Tibial artery (tissue), 4 donors: ENCODE measurements around the gene SNAP91.
"Not testable (repeated sequence)": the region's sequence is repeated elsewhere in the genome, so short reads cannot be mapped to it uniquely, and the experiment has no call there.

Experiments used
- DNase-seq, 2 donors: peaks; one replicate each; pipeline ENCODE4 v3.0.0-alpha.2; 2019
- H3K27ac ChIP-seq, 2 donors: fragments of 200-600 bp; sonication (generic) in 1 of 2; 1 replicate in 1 of 2; 2 replicates in 1 of 2; pipeline ENCODE4 v1.5.1; 2018 to 2019; ENCODE audit warnings: mild to moderate bottlenecking in 1 of 2
- H3K27me3 ChIP-seq, 2 donors: fragments of 200-600 bp; sonication (generic) in 1 of 2; one replicate each; pipeline versions ENCODE4 v1.5.1 to v1.6.0; 2016 to 2019
- H3K36me3 ChIP-seq, 3 donors: fragments of 200-600 bp; sonication (generic) in 2 of 3; one replicate each; pipeline ENCODE4 v1.5.1; 2016 to 2019; ENCODE audit warnings: mild to moderate bottlenecking in 2 of 3
- H3K4me1 ChIP-seq, 4 donors: fragments of 200-600 bp; sonication (generic) in 2 of 4; 1 replicate in 3 of 4; 2 replicates in 1 of 4; pipeline ENCODE4 v1.5.1; 2016 to 2019
- H3K4me3 ChIP-seq, 2 donors: fragments of 200-600 bp; sonication (generic) in 1 of 2; 1 replicate in 1 of 2; 2 replicates in 1 of 2; pipeline ENCODE4 v1.5.1; 2018 to 2019; ENCODE audit warnings: mild to moderate bottlenecking in 2 of 2
- H3K9me3 ChIP-seq, 3 donors: fragments of 200-600 bp; sonication (generic) in 1 of 3; one replicate each; pipeline ENCODE4 v1.5.1; 2016 to 2019
- intact Hi-C: fragments of 100-400 bp; cut with DNase I; formaldehyde crosslinking; loops from one replicate; pipeline ENCODE4 v1.15.0; 2023; ENCODE audit warnings: low total_unique reads
- TF ChIP-seq, protein P1 (sequence below), 2 experiments: fragments of 200-600 bp in 1 of 2; fragments of 450-650 bp in 1 of 2; IDR thresholded peaks; one replicate each; pipeline ENCODE4 v1.5.1; 2017 to 2019; ENCODE audit warnings: antibody characterized with exemption in 2 of 2, mild to moderate bottlenecking in 1 of 2, moderate library complexity in 1 of 2

SNAP91 gene

DNA sequence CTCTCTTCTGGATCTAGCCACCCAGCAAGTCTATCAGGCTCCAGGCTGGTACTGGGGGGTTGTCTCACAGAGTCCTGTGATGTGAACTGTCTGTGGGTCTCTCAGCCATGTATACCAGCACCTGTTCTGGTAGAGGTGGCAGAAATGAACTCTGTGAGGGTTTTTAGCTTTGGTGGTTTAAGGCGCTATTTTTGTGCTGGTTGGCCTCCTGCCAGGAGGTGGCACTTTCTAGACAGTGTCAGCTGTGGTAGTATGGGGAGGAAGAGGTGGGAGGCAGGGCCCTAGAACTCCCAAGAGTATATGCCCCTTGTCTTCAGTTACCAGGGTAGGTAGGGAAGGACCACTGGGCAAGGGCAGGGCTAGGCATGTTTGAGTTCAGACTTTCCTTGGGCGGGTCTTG is 75.8 kb downstream of the SNAP91 start:
- Histone ChIP-seq H3K9me3 (peaks cover 0 to 6% (median 0%) of the 10 kb centered on the region in 3 donors), H3K4me1 (no peaks in the 10 kb centered on the region), H3K4me3 (no peak overlapping the region), H3K27me3 (no peaks in the 10 kb centered on the region), H3K36me3 (no peaks in the 10 kb centered on the region), H3K27ac (no peak overlapping the region)
- intact Hi-C loops, result no loop called here
- TF ChIP-seq, protein P1, sequence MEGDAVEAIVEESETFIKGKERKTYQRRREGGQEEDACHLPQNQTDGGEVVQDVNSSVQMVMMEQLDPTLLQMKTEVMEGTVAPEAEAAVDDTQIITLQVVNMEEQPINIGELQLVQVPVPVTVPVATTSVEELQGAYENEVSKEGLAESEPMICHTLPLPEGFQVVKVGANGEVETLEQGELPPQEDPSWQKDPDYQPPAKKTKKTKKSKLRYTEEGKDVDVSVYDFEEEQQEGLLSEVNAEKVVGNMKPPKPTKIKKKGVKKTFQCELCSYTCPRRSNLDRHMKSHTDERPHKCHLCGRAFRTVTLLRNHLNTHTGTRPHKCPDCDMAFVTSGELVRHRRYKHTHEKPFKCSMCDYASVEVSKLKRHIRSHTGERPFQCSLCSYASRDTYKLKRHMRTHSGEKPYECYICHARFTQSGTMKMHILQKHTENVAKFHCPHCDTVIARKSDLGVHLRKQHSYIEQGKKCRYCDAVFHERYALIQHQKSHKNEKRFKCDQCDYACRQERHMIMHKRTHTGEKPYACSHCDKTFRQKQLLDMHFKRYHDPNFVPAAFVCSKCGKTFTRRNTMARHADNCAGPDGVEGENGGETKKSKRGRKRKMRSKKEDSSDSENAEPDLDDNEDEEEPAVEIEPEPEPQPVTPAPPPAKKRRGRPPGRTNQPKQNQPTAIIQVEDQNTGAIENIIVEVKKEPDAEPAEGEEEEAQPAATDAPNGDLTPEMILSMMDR (IDR thresholded peaks at IDR 0.05), result no peak
- DNase-seq, result no peak

DNA sequence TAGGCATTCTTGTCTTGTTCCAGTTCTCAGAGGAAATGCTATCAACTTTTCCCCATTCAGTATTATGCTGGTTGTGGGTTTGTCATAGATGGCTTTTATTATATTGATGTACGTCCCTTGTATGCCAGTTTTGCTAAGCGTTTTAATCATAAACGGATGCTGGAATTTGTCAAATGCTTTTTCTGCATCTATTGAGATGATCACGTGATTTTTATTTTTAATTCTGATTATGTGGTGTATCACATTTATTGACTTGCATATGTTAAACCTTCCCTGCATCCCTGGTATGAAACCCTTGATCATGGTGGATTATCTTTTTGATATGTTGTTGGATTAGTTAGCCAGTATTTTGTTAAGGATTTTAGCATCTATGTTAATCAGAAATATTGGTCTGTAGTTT is 79.0 kb downstream of the SNAP91 start:
- H3K9me3 ChIP-seq, H3K36me3 ChIP-seq, intact Hi-C loops, H3K27me3 ChIP-seq, H3K4me1 ChIP-seq, DNase-seq, H3K27ac ChIP-seq, H3K4me3 ChIP-seq: not testable (repeated sequence)

DNA sequence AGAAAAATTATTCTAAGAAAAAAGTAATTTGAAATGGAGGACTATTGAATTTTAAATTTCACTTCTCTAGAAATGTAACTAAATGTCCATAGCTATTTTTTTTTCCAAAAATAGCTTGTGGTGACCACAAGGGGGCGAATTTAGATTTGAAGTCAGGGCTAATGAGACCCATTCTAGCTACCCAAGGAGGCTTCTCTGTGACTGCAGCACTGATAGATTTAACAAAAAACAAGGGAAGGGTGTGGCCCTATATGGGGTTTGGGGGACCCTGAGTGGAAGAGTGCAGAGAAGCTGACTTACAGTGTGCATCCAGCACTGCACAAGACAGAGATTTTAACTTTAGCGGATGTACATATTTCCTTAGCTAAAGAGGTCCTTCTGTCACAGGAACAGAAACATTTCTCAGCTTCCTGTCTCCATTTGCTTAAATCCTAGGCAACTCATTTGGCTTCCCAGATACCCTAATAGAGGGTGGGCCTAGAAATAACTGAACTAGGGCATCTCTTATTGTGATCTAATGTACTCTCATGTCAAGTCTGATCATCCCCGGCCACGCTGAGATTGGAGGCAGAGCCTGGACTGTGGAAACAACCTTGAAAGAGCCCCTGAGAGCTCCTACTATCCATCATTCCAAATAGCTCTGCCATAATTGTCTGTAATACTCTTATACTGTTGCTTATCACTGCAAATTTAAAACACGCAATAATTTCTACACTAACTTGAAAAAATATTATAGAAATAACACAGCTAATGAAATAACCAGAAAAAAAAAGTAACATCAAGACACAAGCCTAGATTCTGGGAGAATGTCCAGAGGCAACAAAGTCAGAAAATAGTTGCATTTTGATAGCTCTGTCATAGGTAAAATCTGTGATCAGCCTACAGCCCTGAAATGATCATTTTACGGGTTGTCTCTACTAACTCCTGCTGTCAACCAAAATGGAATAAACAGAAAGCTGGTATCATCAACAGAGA is 93.6 kb downstream of the SNAP91 start:
- H3K36me3 ChIP-seq, result no peaks in the 10 kb centered on the region
- TF ChIP-seq, protein P1 (IDR thresholded peaks at IDR 0.05), result peak; percentile 42 to 45
- no peaks in the 10 kb centered on the region for H3K9me3 ChIP-seq
- no peaks in the 10 kb centered on the region for H3K4me1 ChIP-seq
- intact Hi-C loops, result no loop called here
- DNase-seq, result no peak
- no peak overlapping the region for H3K4me3 ChIP-seq
- H3K27ac ChIP-seq, result no peak overlapping the region
- no peaks in the 10 kb centered on the region for H3K27me3 ChIP-seq

DNA sequence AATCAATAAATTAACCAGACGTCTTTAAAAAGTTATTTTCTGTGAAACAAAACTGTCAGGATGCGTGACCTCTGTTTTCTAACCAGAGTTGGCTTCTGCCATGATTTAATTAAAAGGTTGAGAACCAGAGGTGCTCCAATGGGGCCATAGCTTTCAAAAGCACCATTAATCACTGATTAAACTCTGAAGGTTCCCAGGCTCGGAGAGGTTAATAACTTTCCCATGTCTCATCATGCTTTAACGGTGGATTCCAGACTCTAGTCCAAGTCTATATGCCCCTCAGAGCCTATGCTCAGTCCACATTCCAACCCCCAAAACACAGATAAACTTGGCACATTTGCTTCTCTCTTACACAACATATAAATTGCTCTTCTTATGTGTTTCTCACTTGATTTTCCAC is 95.5 kb downstream of the SNAP91 start:
- TF ChIP-seq, protein P1 (IDR thresholded peaks at IDR 0.05), result no peak
- Histone ChIP-seq H3K27ac (no peak overlapping the region), H3K4me1 (no peaks in the 10 kb centered on the region), H3K27me3 (no peaks in the 10 kb centered on the region), H3K9me3 (no peaks in the 10 kb centered on the region), H3K4me3 (no peak overlapping the region), H3K36me3 (no peaks in the 10 kb centered on the region)
- no peak for DNase-seq
- intact Hi-C loops, result no loop called here

DNA sequence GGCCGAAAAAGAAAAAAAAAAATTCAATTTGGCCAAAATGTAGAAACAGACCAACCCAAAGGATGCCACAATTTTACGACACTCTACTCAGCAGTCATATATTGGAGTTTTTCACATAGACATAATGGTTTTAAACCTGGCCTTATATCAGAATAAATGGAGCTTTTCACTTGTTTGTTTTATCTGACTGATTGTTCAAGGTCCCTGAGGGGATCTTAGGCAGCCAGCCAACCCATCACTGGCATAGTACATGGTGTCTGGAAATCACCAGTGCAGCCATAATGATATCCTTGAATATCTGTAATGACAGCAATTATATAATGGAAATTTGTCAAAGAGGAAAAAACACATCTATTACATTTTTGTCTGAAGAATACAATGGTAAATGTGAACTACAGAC is 99.7 kb downstream of the SNAP91 start:
- DNase-seq, result no peak
- TF ChIP-seq, protein P1 (IDR thresholded peaks at IDR 0.05), result no peak
- no peaks in the 10 kb centered on the region for H3K4me1 ChIP-seq
- H3K9me3 ChIP-seq, result no peaks in the 10 kb centered on the region
- H3K36me3 ChIP-seq, result no peaks in the 10 kb centered on the region
- H3K27me3 ChIP-seq, result no peaks in the 10 kb centered on the region
- H3K27ac ChIP-seq, result no peak overlapping the region
- H3K4me3 ChIP-seq, result no peak overlapping the region
- intact Hi-C loops, result loop anchor here (5.0 kb wide), 1 partner anchor 202 kb away; no protein-coding TSS in a partner anchor

DNA sequence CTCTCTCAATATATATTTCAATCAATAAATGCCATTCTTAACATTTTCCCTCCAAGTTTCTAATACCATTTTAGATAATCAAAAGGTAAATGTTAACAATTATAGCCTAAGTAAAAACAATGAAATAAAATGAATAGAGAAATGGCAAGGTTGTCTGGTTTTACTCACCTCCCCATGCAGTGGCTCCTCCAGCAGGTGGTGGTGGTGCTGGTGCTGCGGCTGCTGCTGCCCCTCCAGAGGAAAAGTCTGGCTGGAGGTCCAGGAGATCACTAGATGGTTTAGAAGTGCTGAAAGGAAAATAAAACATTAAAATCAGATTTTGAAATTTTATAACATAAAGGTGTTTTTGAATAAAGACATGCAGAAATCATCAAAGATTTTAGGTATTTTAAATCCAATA is 103.4 kb downstream of the SNAP91 start:
- TF ChIP-seq, protein P1 (IDR thresholded peaks at IDR 0.05), result no peak
- no peaks in the 10 kb centered on the region for H3K9me3 ChIP-seq
- H3K4me3 ChIP-seq, result no peak overlapping the region
- H3K4me1 ChIP-seq, result peaks cover 0 to 3% (median 0%) of the 10 kb centered on the region in 4 donors
- no peaks in the 10 kb centered on the region for H3K27me3 ChIP-seq
- intact Hi-C loops, result loop anchor here (5.0 kb wide), 1 partner anchor 198 kb away; no protein-coding TSS in a partner anchor
- no peaks in the 10 kb centered on the region for H3K36me3 ChIP-seq
- no peak overlapping the region for H3K27ac ChIP-seq
- DNase-seq, result no peak
